ENCODE results near the gene MTHFS.
"Not testable (repeated sequence)": the region's sequence is repeated elsewhere in the genome, so short reads cannot be mapped to it uniquely, and the experiment has no call there.

Gene MTHFS

DNA sequence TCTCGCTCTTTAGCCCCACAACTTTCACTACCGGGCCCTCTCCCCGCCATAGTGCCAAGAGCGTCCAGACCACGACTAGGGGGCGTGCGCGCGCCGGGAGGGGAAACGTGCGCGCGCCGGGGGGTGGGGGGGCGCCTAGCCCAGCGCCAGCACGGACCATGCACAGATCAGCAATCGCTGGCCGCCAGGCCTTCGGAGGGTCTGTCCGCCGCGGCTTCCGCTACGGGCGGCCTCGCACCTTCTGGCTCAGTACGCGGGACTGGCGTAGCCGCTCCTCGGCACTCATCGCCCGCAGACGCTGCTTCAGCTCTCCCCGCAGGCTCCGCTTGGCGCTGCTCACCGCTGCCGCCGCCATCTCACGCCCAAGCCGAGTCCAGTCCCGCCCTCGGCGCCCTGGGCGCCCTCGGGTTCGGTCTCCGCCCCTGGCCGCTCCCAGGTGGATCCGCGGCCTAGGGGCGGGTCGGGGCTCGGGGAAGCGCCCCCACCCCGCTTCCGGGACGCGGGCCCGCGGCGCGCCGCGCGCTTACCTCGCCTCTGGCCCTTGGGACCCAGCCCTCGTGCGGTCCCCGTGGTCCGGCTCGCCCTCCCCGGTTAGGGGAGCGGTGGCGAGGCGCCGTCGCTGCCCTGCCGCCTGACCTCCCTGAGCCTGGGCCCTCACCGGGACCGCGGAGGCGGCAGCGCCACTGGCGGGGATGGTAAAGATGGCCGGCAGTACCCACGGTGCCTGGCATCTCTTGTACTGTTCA is at the start of gene MTHFS:
Gene MTHFS, minus strand, starts transcription at position 381 of the 746 bp plus-strand sequence. Its CDS starts 26 bp downstream, at position 355.
- DNase-seq (ENCODE audit: low spot score), result peak; percentile 88

DNA sequence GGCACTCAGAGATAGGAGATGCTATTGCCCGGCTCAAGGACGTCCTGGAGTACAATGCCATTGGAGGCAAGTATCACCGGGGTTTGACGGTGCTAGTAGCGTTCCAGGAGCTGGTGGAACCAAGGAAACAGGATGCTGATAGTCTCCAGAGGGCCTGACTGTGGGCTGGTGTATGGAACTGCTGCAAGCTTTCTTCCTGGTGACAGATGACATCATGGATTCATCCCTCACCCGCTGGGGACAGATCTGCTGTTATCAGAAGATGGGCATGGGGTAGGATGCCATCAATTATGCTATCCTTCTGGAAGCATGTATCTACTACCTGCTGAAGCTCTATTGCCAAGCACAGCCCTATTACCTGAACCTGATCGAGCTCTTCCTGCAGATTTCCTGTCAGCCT is 47.8 kb upstream of the MTHFS start:
- no peak for DNase-seq (ENCODE audit: low spot score)

DNA sequence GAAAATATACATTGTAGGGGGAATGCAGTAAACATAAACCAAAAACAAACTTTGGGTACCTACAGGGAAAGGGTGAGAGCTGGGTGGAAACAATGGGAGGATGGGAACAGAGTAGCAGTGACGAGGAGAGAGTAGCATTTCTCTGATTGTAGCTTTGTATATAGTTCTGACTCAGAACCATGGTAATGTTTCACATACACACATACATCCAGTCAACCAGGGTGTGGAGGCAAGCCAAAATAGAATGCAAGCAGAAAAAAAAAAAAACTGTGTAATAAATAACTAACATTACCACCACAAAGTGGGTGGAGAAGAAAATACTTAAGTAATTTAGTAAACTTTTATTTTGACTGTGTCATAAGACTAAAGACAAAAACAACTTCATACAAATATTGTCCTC is 47.0 kb upstream of the MTHFS start:
- peak; percentile 20 for DNase-seq (ENCODE audit: low spot score)

DNA sequence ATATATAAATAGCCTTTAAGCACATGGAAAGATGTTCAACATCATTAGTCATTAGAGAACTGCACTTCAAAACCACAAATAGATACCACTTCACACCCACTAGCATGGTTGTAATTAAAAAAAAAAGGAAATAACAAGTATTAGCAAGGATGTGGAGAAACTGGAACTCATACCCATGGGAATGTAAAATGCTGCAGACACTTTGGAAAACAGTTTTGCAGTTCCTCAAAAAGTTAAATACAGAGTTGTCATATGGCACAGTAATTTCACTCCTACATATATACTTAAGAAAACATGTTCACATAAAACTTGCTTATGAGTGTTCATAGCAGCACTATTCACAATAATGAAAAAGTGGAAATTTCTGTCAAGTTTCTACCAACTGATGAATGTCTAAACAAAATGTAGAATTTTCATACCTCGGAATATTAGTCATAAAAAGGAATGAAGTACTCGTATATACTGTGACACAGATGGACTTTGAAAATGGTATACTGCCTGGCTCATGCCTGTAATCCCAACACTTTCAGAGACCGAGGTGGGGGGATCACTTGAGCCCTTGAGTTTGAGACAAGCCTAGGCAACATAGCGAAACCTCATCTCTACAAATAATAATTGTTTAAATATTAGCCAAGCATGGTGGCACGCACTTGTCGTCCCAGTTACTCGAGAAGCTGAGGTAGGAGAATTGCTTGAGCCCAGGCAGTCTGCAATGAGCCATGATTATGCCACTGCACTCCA is 46.1 kb upstream of the MTHFS start:
- DNase-seq (ENCODE audit: low spot score), result no peak

DNA sequence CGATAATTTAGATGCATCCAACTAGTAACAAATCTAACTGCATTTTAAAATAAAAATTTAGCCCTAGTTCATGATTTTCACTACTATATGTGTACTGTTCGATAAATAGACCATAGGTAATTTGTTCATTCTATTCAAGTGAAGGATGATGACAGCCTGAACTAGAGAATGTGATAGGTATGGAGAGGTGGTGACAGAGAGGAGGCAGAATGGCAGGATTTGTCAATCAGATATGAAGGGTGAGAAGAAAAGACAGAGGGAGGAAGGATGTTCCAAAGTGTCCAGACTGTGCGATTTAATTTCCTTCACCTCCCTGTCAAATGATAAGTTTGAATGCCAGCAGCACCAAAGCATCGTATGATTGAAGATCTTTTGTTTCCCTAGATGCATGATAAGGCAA is 42.6 kb upstream of the MTHFS start:
- no peak for DNase-seq (ENCODE audit: low spot score)

DNA sequence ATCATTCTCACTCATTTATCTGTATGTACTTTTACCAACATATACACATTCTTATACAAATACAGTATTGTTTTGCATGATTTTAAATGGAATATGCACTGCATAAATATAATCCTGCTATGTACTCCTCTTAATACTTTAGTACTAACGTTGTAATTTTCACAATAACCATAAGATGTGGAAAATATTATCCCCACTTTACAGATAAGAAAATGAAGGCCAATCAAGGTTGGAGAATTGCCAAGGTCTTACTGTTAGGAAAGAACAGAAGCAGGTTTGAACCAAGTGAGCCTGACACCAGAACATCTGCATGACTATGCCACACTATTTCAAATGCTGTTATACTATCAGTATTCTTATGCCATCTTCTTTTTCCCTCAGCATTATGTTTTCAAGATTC is 41.3 kb upstream of the MTHFS start:
- DNase-seq (ENCODE audit: low spot score), result no peak

DNA sequence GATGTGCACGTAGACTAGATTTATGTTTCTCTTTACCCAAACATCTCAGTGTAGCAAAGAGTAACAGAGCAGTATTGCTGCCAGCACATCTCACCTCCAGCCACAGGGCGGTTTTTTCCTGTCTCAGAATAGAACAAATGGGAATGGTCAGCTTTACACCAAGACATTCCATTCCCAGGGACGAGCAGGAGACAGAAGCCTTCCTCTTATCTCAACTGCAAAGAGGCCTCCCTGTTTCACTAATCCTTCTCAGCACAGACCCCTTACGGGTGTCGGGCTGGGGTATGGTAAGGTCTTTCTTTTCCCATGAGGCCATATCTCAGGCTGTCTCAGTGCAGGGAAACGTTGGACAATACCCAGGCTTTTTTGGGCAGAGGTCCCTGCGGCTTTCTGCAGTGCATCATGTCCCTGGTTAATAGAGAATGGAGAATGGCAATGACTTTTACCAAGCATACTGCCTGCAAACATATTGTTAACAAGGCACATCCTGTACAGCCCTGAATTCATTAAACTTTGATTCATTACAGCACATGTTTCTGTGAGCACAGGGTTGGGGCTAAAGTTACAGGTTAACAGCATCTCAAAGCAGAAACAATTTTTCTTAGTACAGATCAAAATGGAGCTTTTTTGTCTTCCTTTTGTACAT is 38.9 kb upstream of the MTHFS start:
- not testable (repeated sequence) for DNase-seq (ENCODE audit: low spot score)

DNA sequence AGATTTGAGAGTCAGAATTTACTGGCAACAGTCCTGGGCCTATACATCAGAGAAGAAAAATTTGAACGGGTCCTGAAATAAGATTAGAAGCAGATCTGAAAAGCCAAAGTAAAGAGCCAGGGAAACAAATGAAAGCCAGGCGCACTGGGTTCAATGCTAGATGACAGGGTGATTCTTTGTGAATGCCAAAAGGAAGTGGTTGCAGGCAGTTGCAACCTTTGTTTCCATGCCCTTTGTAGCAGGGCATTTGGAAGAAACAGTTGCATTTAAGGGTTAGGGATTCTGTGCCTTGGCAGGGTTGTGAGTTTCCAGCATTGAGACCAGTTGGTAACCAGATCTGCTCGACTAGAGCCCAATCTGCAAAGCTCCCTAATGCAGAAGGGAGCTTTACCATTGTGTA is 36.4 kb upstream of the MTHFS start:
- no peak for DNase-seq (ENCODE audit: low spot score)

DNA sequence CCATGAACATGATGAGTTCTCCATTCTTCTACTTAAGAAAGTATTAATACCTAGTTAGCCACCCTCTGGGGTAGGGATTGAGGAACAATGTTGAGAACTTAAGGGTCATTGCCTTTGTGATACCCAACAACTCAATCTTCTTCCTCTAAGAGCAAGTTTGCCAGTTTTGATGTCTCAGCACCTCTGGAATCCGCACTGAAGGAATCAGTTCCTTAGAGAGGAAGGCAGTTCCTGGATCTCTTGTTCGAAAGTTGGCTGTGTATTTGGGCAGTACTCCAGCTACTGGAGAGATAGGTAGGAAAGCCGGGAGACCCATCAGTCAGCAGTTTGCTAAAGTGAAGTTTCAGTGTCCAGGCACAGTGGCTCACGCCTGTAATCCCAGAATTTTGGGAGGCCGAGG is 35.6 kb upstream of the MTHFS start:
- DNase-seq (ENCODE audit: low spot score), result no peak

DNA sequence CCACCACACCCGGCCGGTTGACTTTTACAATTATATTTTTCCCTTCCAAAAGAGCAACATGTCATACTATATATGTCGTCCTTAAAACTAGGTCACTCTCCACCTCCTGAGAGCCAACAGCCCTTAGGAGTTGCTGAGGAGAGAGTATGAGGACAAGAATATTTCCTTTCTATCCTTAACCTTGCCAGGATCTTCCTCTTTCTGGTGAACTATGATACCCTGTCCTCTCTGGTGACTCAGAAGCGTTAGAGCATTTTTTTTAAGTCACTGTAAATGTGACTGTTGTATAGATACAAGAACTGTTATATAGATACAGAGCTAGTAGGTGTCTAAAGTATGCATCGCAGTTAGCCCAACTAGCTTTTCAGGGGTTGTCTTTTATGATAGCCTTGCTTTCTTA is 33.7 kb upstream of the MTHFS start:
- no peak for DNase-seq (ENCODE audit: low spot score)

DNA sequence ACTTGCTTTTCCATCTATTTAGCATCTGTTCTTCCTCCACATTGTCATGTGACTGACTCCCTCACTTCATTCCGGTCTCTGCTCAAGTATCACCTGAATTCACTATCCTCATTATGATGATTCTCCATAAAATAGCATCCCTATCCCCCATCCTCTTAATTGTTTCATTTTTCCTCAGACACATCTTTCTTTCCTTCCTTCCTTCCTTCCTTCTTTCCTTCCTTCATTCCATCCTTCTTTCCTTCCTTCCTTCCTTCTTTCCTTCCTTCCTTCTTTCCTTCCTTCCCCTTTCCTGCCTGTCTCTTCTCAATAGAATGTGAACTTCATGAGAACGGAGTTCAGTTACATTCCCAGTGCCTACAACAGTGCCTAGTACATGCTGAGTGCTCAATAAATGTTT is 32.6 kb upstream of the MTHFS start:
- no peak for DNase-seq (ENCODE audit: low spot score)

DNA sequence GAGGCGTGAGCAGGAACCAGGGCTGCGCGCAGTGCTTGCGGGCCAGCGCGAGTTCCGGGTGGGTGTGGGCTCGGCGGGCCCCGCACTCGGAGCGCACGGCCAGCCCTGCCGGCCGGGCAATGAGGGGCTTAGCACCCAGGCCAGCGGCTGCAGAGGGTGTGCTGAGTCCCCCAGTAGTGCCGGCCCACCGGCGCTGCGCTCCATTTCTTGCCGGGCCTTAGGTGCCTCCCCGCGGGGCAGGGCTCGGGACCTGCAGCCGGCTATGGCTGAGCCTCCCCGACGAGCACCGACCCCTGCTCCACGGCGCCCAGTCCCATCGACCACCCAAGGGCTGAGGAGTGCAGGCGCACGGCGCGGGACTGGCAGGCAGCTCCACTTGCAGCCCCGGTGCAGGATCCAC is 29.3 kb upstream of the MTHFS start:
- not testable (repeated sequence) for DNase-seq (ENCODE audit: low spot score)

DNA sequence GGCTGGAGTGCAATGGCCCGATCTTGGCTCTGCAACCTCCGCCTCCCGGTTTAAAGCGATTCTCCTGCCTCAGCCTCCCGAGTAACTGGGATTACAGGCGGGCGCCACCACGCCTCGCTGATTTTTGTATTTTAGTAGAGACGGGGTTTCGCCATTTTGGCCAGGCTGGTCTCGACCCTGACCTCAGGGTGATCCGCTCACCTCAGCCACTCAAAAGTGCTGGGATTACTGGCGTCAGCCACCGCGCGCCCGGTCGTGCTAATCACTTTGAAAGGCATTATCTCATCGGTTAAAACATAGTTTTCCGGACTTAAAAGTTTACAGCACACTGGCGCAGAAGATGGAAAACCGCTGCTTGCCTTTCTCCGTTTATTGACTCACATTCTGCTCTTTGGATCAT is 27.6 kb upstream of the MTHFS start:
- DNase-seq (ENCODE audit: low spot score), result no peak

DNA sequence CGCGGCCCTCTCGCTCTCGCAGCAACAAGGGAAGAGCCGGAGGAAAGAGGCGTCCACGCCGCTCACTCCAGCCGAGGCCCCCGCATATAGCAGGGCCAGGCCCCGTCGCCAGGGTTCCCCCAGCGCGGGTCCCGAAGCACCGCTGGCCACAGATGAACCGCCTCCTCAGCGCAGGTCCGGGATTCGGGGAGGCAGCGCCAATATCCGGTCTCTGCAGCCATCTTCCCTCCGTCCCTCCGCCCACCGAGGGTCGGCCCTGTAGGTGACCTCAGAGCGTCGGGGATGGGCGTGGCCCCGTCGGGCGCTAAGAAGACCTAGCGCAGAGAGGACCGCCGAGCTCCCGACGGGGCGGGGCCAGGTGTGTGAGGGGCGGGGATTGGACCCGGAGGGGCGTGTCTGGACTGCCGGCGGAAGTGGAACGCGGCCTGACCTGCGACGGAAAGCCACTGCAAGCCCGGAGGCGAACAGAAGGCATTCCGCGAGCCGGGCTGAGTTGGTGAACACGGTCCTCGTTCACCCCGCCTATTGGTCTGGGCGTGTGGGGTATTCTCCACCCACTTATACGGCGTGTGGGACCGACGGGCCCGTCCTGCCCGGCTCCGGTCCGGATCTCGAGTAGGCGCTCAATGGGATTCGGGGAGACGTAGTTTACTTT is 26.8 kb upstream of the MTHFS start:
- DNase-seq (ENCODE audit: low spot score), result peak; percentile 97

DNA sequence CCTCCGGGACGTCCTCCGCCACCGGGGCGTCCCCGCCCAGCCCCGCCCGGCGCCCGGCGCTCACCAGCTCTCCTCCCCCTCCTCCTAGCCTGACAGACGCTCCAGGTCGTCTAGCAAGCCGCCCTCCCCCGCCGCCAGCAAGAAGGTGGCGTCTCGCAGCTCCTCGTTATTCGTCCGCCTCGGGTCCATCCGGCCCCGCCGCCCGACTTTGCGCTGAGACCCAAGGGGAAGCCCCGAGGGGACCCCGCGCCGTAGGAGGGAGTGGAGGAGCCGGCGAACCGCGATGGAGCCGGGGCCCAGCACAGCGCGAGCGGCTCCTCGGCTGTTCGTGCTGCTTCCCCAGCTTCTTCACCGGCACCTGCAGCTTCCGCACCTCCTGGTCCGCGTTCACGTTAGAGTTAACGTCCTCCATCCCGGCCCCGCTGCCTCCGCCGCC is 26.3 kb upstream of the MTHFS start:
- peak; percentile 70 for DNase-seq (ENCODE audit: low spot score)

DNA sequence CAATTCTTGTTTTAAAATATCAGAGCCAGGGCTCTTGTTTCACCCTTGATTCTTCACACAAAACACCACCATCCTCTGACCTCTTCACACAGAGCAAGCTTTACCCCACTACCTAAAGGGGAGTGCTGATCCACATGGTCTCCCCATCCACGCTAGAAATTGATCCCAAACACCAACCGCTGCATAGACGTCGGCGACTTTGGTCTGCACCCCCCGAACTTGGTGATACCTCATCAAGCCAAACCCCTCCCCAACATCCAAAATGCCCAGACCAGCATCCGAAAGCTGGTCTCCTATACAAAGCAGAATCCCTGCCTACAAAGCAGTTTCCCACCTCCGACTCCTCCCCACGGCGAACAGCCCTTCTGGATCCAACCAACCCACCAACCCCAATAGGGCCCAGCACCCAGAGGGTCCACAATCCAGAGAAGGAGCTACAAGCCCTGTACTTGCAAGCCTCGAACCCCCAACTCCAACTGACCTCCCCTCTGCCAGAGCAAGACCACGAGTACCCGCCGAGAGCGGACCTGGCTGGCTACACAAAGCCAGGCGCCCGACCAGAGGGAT is 25.8 kb upstream of the MTHFS start:
- DNase-seq (ENCODE audit: low spot score), result no peak

DNA sequence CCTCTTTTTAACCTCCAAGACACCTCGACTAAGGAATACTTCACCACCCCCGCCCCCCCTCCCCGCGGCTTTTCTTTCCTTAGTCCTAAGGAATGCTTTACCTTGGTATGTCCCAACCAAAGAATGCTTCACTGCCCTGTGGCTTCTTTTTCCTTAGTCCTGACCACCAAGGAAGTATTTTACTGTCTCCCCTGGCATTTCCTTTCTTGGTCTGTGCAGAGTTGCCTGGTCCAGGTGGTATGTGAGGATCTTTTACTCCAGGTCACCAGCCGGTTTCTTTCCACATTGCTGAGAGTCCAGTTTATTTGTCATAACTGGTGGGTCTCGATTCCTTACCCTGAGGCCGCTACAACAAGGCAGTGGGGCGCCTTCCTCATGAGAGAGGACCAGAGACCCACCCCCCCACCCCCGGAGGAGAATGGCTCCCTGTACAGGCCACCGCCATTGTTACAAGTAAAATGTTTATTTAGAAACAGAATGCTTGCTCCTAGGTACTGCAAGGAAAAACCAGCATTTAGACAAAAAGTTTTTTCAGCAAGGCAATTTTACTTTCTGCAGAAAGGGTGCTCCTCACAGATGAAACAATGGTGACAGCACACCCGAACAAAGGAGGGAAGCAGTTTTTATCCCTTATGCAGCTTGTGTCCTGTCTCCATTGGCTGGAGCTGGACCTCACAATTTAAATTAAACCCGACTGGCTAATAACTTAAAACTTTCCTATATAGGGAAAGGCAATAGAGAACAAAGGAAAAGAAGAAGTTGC is 23.1 kb upstream of the MTHFS start:
- no peak for DNase-seq (ENCODE audit: low spot score)

DNA sequence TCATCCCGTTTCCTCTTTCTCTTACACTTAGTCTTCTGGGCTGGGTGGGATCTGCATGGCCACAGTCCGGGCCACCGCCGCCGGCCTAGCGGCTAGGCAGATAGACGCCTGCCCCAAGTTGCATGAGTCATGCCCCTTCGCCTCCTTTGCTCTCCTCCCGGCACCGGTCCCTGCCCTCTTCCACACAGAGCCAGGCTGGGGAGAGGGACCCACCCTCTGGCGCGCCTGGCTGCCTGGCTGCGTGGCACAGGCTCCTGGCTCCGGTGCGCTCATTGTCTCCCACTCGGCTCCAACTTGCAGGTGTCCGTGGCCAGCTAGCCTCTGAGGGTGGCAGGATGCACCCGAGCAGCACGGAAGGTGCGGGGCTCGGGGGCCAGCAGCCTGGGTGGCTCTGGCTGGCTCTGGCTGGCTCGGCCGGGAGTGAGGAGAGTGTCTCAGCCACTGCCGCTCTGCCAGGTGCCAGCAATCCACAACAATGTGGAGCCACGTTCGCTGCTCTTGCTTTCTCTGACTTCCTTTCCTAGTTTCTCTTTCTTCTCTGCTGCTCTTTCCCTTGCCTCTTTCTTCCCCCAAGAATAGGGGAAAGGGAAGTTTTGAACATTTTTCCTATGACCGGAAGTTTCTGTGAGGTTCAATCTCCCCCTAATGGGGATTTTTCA is 22.4 kb upstream of the MTHFS start:
- DNase-seq (ENCODE audit: low spot score), result no peak

DNA sequence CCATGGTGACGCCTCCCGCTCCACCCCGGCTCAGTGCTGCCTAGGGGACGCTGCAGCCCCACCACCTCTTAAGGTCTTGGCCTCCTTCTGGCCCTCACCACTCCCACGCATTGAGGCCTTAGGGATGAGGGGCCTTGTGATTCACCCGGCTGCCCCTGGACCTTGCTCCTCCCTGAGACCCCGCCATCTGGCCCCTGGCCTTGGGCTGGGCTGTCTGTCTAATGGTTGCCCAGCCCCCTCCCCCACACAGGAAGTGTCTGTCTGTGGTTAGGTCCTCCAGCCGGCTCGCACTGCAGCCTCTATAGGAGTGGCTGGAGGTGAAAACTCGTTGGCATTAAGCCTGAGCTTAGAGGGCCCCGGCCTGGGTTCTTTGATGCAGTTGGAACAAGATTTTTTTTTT is 21.5 kb upstream of the MTHFS start:
- DNase-seq (ENCODE audit: low spot score), result no peak

DNA sequence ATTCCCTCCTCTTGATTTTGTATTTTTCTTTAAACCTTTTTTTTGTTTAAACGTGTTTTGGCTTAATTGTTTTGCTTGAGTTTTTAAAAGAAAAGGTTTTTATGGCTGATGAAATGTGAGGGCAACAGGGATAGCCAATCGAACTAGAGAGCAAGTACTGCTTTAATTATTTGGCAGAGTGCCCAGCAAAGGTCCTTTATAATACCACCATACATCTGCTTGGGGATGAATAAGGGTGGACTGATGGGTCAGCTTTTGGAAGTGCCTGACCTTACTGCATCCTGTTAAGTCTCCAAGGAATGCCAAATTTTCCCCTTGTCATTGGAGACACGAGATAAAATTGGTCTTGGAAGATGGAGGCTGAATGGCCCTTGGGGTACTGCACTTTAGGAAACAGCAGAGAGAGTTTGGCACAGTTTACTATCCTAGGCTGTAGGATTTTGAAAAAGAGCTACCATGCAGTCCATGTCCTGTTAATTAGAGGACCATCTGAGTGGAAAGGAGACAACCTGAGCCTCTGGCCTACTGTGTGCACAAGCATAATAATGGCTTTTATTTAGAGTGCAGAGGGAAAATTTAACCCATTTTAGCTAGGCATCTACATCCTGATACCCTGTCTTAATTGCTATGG is 19.8 kb upstream of the MTHFS start:
- no peak for DNase-seq (ENCODE audit: low spot score)

All from AG08395 (cell line).